Glomerular endothelial cell (primary cell): Measurements from ENCODE around the gene SLC13A3. TPM values are rescaled to one million over a fixed set of nuclear protein-coding genes. Genes with fewer than 3 reads are reported as not detected.
"Not testable (repeated sequence)": the region's sequence is repeated elsewhere in the genome, so short reads cannot be mapped to it uniquely, and the experiment has no call there.

Experiments used
- DNase-seq: peaks from one replicate; pipeline ENCODE4 v3.0.0-alpha.2; 2011; ENCODE audit warnings: low read depth, low spot score; ENCODE audit errors: extremely low read depth
- total RNA-seq: library from RNA; depleted of rRNA; stranded (reverse); fragments of >200 nt; gene quantifications from 2 replicates; pipeline ENCODE4 v1.2.3, GENCODE V29; 2015

Gene SLC13A3
- total RNA-seq, 1 donor from 2014 or later = 0.47 TPM

DNA sequence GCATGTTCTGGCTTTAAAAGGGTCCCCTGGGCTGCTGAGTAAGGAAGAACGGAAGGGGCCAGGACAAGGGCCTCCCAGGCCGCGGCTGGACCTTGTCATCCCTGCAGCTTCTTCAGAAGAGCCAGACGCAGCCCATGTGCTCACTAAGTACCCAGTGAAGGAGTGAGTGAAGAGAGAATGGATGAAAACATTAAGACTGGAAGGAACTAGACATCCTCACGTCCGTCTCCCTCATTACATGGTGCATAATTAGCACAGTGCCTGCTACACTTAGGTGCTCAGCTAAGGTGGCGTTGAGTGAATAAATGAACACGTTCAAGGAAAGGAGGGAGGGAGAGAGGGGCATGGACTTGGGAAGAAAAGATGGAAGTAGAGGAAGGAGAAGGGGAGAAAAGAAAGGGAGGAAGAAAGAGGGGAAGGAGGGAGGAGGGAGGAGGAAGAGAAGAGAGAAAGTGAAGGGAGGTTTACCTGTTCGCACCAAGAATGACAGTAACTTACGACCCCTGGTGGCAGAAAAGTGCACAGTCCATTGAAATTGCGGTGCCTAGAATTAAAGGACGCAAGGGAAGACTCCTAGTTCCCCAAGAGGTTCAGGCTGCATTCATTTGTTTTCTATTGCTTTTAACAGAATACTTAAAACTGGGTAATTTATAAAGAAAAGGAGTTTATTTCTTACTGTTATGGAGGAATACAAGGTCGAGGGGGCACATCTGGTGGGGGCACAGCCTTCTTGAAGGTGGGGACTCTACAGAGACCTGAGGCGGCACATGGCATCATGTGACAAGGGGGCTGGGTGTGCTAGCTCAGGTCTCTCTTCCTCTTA, 30.0 kb upstream of the SLC13A3 start:
- DNase-seq = no peak

GRCh38 chr20:46680684-46681031, 29.4 kb upstream of the SLC13A3 start:
- no peak for DNase-seq

DNA sequence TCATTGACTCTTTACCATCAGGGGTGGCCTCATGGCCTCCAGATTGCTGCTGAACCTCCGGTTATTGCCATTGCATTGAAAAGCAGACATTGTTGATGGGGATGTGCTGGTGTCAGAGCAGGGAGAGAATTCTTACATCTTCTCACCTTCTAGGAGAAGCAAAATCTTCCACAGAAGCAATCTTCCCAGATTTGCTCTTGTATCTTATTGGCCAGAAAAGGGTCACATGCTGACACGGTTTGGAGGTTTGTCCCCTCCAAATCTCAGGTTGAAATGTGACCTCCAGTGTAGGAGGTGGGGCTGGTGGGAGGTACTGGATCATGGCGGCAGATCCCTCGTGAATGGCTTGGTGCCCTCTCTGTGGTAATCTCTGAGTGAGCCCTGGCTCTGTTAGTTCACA, 27.3 kb upstream of the SLC13A3 start:
- no peak for DNase-seq

GRCh38 chr20:46677608-46678007, 26.3 kb upstream of the SLC13A3 start:
- DNase-seq = no peak

- not testable (repeated sequence) for DNase-seq
These were observed 25.5 kb upstream of the SLC13A3 start for GRCh38 chr20:46676649-46677316.

DNA sequence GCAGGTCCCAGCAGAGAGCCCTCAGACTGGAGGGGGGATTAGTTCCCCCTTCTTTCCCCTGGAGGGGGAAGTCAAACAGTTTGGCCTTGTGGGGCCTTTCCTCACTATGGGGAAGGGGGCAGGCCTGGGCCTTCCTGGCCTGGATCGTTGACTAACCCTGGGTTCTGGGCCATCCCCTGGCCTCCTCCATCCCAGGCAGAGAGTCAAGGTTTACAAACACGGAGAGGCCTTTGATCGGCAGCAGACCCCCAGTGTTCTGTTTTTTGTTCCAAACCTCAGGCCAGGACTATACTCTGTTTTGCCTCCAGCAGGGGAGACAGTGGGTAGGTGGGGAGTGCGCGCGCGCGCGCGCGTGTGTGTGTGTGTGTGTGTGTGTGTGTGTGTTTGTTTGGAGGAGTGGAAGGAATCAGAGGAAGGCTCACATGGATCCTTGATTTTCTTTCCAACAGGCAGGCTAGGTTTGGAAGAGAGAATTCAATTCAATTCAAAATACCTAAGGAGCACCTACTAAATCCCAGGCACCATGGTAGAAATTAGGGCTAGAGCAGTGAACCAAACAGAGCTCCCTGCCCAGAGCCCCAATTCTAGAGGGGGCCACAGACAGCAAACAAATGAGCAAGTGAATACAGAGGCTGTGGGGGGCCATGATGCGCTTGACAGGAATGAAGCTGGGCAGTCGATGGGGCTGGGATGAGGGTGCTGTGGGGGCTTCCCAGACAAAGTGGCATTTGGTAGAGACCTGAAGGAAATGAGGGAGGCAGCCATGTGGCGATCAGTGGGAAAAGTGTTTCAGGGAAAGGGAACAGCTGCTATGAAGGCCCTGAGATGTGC, 23.2 kb upstream of the SLC13A3 start:
- DNase-seq = no peak

DNA sequence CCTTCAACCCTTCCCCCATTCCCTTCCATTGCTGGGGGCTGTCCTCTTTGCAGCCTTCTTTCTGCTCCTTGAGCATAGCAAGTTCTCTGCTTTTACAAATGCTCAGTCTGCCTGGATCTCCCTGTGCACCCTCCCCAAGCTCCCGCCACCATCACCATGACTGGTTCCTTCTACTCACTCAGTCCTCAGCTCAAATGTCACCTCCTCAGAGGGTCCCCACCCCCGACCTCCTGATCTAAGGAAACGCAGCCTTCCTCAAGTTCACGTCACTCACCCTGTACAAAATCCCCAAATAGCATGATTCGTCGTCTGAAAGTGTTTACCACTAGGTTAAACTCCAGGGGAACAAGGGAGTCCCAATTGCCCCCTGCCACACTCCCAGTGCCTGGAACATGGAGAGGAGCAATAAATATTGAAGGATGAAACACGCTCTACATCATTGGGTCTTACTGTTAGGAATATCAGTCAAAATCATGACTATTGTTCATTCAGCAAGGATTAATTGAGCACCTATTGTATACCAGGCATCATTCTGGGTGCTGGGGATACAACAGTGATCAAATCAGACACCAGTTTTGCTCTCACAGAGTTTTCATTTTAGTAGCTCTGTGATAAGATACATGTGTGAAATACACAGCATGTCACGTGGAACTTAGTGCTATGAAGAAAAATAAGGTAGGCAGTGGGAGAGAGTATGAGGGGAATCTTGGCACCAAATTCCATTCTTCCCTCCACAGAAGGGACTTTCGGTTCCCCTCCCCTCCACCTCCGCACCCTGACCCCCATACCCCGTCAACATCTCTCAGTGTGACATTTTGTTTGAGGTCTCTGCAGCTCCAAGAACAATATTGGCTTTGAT, 22.4 kb upstream of the SLC13A3 start:
- no peak for DNase-seq

- no peak for DNase-seq
These were observed 21.4 kb upstream of the SLC13A3 start for GRCh38 chr20:46672543-46673148.

- DNase-seq = no peak
These were observed 20.7 kb upstream of the SLC13A3 start for GRCh38 chr20:46671866-46672542.

DNA sequence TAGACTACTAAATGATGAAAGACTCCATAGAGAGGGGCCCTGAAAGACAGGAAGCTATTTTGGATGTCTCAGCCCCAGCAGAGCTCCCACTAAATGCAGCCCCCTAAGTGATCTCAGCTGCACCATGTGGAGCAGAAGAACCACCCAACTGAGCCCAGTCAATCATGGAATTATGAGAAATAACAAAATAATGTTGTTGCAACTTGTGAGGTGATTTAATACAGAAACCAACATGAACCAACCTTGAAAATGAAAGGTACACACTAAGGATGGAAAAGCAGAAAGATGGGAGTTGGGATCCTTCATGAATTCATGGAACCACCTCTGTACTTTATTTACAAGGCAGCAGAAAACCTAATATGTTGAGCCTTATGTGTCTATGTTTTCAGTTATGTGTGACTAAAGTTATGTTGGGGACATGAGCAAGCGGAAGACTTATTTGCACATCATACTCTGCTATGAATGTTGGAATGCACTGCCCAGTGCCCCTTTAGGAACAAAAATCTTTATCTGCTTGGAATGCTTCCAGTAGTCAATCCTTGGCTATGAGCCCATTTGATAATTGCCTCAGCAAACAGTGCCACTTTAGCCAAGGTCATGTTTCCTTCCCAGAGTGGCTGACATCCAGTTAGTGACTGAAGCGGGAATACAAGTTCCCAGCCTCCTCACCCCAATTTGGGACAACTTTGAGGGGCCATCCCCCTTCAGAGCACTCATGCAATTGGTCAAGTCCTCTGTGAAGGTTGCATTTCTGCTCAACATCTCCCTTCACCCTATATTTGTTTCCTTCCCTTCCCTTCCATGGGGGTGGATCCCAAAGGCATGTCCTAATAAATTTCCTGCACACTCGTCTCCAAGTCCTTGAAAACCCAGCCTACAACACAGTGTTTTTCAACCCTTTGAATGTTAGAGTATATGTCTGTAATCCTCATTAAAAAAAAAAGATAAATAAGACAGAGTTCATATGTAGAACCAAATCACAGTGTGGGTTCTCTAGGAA, 19.6 kb upstream of the SLC13A3 start:
- DNase-seq = no peak

- no peak for DNase-seq
These were observed 18.9 kb upstream of the SLC13A3 start for GRCh38 chr20:46670228-46670584.

- DNase-seq = no peak
These were observed 15.7 kb upstream of the SLC13A3 start for GRCh38 chr20:46666818-46667515.

GRCh38 chr20:46666306-46666705, 15.0 kb upstream of the SLC13A3 start:
- DNase-seq = no peak

DNA sequence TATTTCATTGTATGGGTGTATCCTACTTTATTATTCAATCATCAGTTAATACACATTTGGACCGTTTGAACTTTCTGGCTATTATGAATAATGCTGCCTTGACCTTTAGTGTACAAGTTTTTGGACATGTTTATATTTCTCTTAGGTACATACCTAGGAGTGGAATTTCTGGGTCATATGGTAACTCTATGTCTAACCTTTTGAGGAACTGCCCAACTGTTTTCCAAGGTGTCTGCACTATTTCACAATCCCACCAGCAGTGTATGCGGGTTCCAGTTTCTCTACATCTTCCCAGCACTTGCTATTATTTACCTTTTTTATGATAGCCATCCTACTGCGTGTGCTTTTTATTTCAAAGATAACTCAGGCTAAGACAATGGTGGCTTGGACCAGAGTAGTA, 14.3 kb upstream of the SLC13A3 start:
- DNase-seq = no peak

- DNase-seq = no peak
These were observed 12.3 kb upstream of the SLC13A3 start for GRCh38 chr20:46663531-46663930.

GRCh38 chr20:46661659-46662058, 10.4 kb upstream of the SLC13A3 start:
- DNase-seq = no peak

DNA sequence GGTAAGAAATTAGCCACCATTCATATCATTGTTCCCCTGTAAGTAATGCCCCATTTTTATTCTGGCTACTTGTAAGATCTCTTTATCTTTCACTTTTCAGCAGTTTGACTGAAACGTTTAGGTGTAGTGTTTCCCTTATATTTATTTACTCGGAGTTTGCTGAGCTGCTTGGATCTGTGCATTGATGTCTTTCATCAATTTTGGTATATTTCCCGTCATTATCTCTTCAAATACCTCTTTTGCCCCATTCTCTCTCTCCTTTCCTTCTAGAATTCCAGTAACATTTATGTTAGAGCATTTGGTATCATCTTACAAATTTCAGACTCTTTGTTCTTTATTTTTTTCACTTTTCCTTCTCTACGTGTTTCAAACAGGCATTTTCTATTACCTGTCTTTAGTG, 9.2 kb upstream of the SLC13A3 start:
- no peak for DNase-seq

GRCh38 chr20:46657618-46658017, 6.4 kb upstream of the SLC13A3 start:
- DNase-seq = no peak
